ENCODE results near the gene SYNGR3. TPM values are rescaled to one million over a fixed set of nuclear protein-coding genes. Genes with fewer than 3 reads are reported as not detected.

Gene SYNGR3
- total and polyA plus RNA-seq, 2 of the 13 experiments (the other 11 are each of a cell fraction or from before 2014, with no cell fraction given) = 0.97 to 5.7 TPM

DNA sequence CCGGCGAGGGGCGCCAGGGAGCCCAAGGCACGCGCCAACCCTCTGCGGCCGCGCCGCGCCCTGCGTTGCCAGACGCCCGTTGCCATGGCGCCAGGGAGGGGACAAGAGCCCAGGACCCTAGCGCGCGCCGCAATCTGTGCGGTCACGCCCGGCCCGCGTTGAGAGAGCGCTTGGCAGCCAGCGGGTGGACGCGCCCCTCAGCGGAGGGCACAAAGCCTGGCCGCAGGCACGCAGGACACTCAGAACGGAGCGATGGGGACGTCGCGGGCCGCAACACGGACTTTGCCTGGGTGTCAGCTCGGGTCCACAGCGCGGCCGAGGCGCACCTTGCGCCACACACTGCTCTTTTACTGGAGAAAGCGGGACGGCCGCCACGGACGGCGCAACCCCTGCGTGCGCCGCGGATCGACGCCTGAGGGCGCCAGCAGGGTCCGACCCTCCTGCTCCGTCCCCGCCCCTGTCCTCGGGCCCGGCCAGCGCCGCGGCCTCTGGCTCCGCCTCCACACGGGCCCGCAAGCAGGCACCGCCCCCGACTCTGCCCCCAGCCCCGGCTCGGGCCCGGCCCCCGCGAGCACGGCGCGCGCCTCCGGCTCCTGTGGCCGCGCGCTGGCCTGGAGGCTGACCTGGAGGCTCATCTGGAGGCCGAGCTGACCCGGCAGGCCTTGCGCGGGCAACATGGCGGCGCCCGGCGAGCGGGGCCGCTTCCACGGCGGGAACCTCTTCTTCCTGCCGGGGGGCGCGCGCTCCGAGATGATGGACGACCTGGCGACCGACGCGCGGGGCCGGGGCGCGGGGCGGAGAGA lies 6.0 kb upstream of the SYNGR3 start, which contains the start of gene GFER (continued):
- TF ChIP-seq STAT5B (CRISPR knock-in tag; IDR thresholded peaks at IDR 0.05) (no peak), ZNF776 (CRISPR knock-in tag; IDR thresholded peaks at IDR 0.05) (0 out of 2 replicates have a peak, but pooled peaks have one; percentile 51), MTA1 (CRISPR knock-in tag; IDR thresholded peaks at IDR 0.05; ENCODE audit: borderline replicate concordance) (peak; percentile 23; the same call in 1 of the 2 replicates), ZNF629 (CRISPR knock-in tag; conservative IDR thresholded peaks at IDR 0.05) (no peak), KLF13 (CRISPR knock-in tag; IDR thresholded peaks at IDR 0.05) (0 out of 2 replicates have a peak, but pooled peaks have one; percentile 57), FOXO4 (CRISPR knock-in tag; conservative IDR thresholded peaks at IDR 0.05) (no peak), HMG20A (CRISPR knock-in tag; IDR thresholded peaks at IDR 0.05; ENCODE audit: borderline replicate concordance) (no peak), ZNF282 (IDR thresholded peaks at IDR 0.05; ENCODE audit: partially characterized antibody) (no peak), ZNF781 (CRISPR knock-in tag; IDR thresholded peaks at IDR 0.05; ENCODE audit: borderline replicate concordance, not compliant biosample characterization) (no peak), CBX5 (CRISPR knock-in tag; IDR thresholded peaks at IDR 0.05; ENCODE audit: borderline replicate concordance) (no peak; the same call in 1 of the 2 replicates), ZBTB10 (CRISPR knock-in tag; IDR thresholded peaks at IDR 0.05; ENCODE audit: borderline replicate concordance) (no peak), SNAPC5 (CRISPR knock-in tag; IDR thresholded peaks at IDR 0.05; ENCODE audit: borderline replicate concordance) (no peak), PTBP1 (IDR thresholded peaks at IDR 0.05; ENCODE audit: low read depth, low read length, poor library complexity, severe bottlenecking) (peak; percentile 64), ZNF30 (CRISPR knock-in tag; IDR thresholded peaks at IDR 0.05) (no peak)
- TF ChIP-seq, protein P1, sequence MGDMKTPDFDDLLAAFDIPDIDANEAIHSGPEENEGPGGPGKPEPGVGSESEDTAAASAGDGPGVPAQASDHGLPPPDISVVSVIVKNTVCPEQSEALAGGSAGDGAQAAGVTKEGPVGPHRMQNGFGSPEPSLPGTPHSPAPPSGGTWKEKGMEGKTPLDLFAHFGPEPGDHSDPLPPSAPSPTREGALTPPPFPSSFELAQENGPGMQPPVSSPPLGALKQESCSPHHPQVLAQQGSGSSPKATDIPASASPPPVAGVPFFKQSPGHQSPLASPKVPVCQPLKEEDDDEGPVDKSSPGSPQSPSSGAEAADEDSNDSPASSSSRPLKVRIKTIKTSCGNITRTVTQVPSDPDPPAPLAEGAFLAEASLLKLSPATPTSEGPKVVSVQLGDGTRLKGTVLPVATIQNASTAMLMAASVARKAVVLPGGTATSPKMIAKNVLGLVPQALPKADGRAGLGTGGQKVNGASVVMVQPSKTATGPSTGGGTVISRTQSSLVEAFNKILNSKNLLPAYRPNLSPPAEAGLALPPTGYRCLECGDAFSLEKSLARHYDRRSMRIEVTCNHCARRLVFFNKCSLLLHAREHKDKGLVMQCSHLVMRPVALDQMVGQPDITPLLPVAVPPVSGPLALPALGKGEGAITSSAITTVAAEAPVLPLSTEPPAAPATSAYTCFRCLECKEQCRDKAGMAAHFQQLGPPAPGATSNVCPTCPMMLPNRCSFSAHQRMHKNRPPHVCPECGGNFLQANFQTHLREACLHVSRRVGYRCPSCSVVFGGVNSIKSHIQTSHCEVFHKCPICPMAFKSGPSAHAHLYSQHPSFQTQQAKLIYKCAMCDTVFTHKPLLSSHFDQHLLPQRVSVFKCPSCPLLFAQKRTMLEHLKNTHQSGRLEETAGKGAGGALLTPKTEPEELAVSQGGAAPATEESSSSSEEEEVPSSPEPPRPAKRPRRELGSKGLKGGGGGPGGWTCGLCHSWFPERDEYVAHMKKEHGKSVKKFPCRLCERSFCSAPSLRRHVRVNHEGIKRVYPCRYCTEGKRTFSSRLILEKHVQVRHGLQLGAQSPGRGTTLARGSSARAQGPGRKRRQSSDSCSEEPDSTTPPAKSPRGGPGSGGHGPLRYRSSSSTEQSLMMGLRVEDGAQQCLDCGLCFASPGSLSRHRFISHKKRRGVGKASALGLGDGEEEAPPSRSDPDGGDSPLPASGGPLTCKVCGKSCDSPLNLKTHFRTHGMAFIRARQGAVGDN (CRISPR knock-in tag; IDR thresholded peaks at IDR 0.05) = peak; percentile 81
- TF ChIP-seq, protein P2, sequence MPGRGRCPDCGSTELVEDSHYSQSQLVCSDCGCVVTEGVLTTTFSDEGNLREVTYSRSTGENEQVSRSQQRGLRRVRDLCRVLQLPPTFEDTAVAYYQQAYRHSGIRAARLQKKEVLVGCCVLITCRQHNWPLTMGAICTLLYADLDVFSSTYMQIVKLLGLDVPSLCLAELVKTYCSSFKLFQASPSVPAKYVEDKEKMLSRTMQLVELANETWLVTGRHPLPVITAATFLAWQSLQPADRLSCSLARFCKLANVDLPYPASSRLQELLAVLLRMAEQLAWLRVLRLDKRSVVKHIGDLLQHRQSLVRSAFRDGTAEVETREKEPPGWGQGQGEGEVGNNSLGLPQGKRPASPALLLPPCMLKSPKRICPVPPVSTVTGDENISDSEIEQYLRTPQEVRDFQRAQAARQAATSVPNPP (CRISPR knock-in tag; IDR thresholded peaks at IDR 0.05) = no peak; the same call in 1 of the 2 replicates
- TF ChIP-seq, protein P3, sequence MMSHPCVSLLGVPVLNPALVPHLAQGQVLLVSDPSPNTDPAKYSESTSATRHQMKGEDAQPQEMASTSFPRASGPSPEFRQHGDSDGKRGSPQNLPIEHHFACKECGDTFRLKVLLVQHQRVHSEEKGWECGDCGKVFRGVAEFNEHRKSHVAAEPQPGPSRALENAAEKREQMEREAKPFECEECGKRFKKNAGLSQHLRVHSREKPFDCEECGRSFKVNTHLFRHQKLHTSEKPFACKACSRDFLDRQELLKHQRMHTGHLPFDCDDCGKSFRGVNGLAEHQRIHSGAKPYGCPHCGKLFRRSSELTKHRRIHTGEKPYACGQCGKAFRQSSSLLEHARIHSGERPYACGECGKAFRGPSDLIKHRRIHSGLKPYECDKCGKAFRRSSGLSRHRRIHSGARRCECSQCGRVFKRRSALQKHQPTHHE (CRISPR knock-in tag; IDR thresholded peaks at IDR 0.05; ENCODE audit: borderline replicate concordance) = no peak

Measured in HepG2 (cell line).